ENCODE measurements around the gene CTNNA2.

CTNNA2 gene

GRCh38 chr2:79985571-79985970 is 472.7 kb downstream of the CTNNA2 start:
- no peaks in the 10 kb centered on the region for H3K4me1 ChIP-seq (ENCODE audit: control insufficient read depth, insufficient read depth, low read length)
- H3K4me3 ChIP-seq (ENCODE audit: low read length): no peak overlapping the region
- no peaks in the 10 kb centered on the region for H3K27me3 ChIP-seq (ENCODE audit: control insufficient read depth, insufficient read depth, low read length)
- no peak overlapping the region for H3K27ac ChIP-seq (ENCODE audit: low read depth, low read length)
- no peaks in the 10 kb centered on the region for H3K36me3 ChIP-seq (ENCODE audit: control insufficient read depth, insufficient read depth, low read length)
- H3K9ac ChIP-seq (ENCODE audit: low read length): no peak overlapping the region

GRCh38 chr2:79993144-79993543 is 480.3 kb downstream of the CTNNA2 start:
- Histone ChIP-seq H3K27me3 (ENCODE audit: control insufficient read depth, insufficient read depth, low read length) (no peaks in the 10 kb centered on the region), H3K27ac (ENCODE audit: low read depth, low read length) (no peak overlapping the region), H3K36me3 (ENCODE audit: control insufficient read depth, insufficient read depth, low read length) (no peaks in the 10 kb centered on the region), H3K4me1 (ENCODE audit: control insufficient read depth, insufficient read depth, low read length) (no peaks in the 10 kb centered on the region), H3K9ac (ENCODE audit: low read length) (no peak overlapping the region), H3K4me3 (ENCODE audit: low read length) (no peak overlapping the region)

- H3K4me1 ChIP-seq (ENCODE audit: control insufficient read depth, insufficient read depth, low read length): no peaks in the 10 kb centered on the region
- no peaks in the 10 kb centered on the region for H3K36me3 ChIP-seq (ENCODE audit: control insufficient read depth, insufficient read depth, low read length)
- H3K27me3 ChIP-seq (ENCODE audit: control insufficient read depth, insufficient read depth, low read length): no peaks in the 10 kb centered on the region
- H3K9ac ChIP-seq (ENCODE audit: low read length): no peak overlapping the region
- no peak overlapping the region for H3K4me3 ChIP-seq (ENCODE audit: low read length)
- H3K27ac ChIP-seq (ENCODE audit: low read depth, low read length): no peak overlapping the region
Observed at GRCh38 chr2:79994161-79994560, 481.3 kb downstream of the CTNNA2 start.

GRCh38 chr2:79994965-79995364 is 482.1 kb downstream of the CTNNA2 start:
- H3K27me3 ChIP-seq (ENCODE audit: control insufficient read depth, insufficient read depth, low read length): no peaks in the 10 kb centered on the region
- H3K36me3 ChIP-seq (ENCODE audit: control insufficient read depth, insufficient read depth, low read length): no peaks in the 10 kb centered on the region
- no peak overlapping the region for H3K4me3 ChIP-seq (ENCODE audit: low read length)
- H3K9ac ChIP-seq (ENCODE audit: low read length): no peak overlapping the region
- H3K4me1 ChIP-seq (ENCODE audit: control insufficient read depth, insufficient read depth, low read length): no peaks in the 10 kb centered on the region
- H3K27ac ChIP-seq (ENCODE audit: low read depth, low read length): no peak overlapping the region

- no peak overlapping the region for H3K9ac ChIP-seq (ENCODE audit: low read length)
- H3K4me3 ChIP-seq (ENCODE audit: low read length): no peak overlapping the region
- no peaks in the 10 kb centered on the region for H3K4me1 ChIP-seq (ENCODE audit: control insufficient read depth, insufficient read depth, low read length)
- no peaks in the 10 kb centered on the region for H3K36me3 ChIP-seq (ENCODE audit: control insufficient read depth, insufficient read depth, low read length)
- H3K27ac ChIP-seq (ENCODE audit: low read depth, low read length): no peak overlapping the region
- no peaks in the 10 kb centered on the region for H3K27me3 ChIP-seq (ENCODE audit: control insufficient read depth, insufficient read depth, low read length)
Observed at GRCh38 chr2:79996709-79997108, 483.9 kb downstream of the CTNNA2 start.

GRCh38 chr2:80001701-80002101 is 488.9 kb downstream of the CTNNA2 start:
- H3K9ac ChIP-seq (ENCODE audit: low read length): no peak overlapping the region
- no peaks in the 10 kb centered on the region for H3K27me3 ChIP-seq (ENCODE audit: control insufficient read depth, insufficient read depth, low read length)
- H3K36me3 ChIP-seq (ENCODE audit: control insufficient read depth, insufficient read depth, low read length): no peaks in the 10 kb centered on the region
- no peak overlapping the region for H3K27ac ChIP-seq (ENCODE audit: low read depth, low read length)
- no peaks in the 10 kb centered on the region for H3K4me1 ChIP-seq (ENCODE audit: control insufficient read depth, insufficient read depth, low read length)
- H3K4me3 ChIP-seq (ENCODE audit: low read length): no peak overlapping the region

- Histone ChIP-seq H3K4me1 (ENCODE audit: control insufficient read depth, insufficient read depth, low read length) (no peaks in the 10 kb centered on the region), H3K9ac (ENCODE audit: low read length) (no peak overlapping the region), H3K27ac (ENCODE audit: low read depth, low read length) (no peak overlapping the region), H3K36me3 (ENCODE audit: control insufficient read depth, insufficient read depth, low read length) (no peaks in the 10 kb centered on the region), H3K27me3 (ENCODE audit: control insufficient read depth, insufficient read depth, low read length) (no peaks in the 10 kb centered on the region), H3K4me3 (ENCODE audit: low read length) (no peak overlapping the region)
Observed at GRCh38 chr2:80002112-80002511, 489.3 kb downstream of the CTNNA2 start.

GRCh38 chr2:80002568-80003157 is 489.8 kb downstream of the CTNNA2 start:
- Histone ChIP-seq H3K4me1 (ENCODE audit: control insufficient read depth, insufficient read depth, low read length) (no peaks in the 10 kb centered on the region), H3K27me3 (ENCODE audit: control insufficient read depth, insufficient read depth, low read length) (no peaks in the 10 kb centered on the region), H3K4me3 (ENCODE audit: low read length) (no peak overlapping the region), H3K9ac (ENCODE audit: low read length) (no peak overlapping the region), H3K27ac (ENCODE audit: low read depth, low read length) (no peak overlapping the region), H3K36me3 (ENCODE audit: control insufficient read depth, insufficient read depth, low read length) (no peaks in the 10 kb centered on the region)

- Histone ChIP-seq H3K36me3 (ENCODE audit: control insufficient read depth, insufficient read depth, low read length) (no peaks in the 10 kb centered on the region), H3K27me3 (ENCODE audit: control insufficient read depth, insufficient read depth, low read length) (no peaks in the 10 kb centered on the region), H3K4me3 (ENCODE audit: low read length) (no peak overlapping the region), H3K9ac (ENCODE audit: low read length) (no peak overlapping the region), H3K27ac (ENCODE audit: low read depth, low read length) (no peak overlapping the region), H3K4me1 (ENCODE audit: control insufficient read depth, insufficient read depth, low read length) (no peaks in the 10 kb centered on the region)
Observed at GRCh38 chr2:80007777-80008503, 495.1 kb downstream of the CTNNA2 start.

- Histone ChIP-seq H3K4me3 (ENCODE audit: low read length) (no peak overlapping the region), H3K27ac (ENCODE audit: low read depth, low read length) (no peak overlapping the region), H3K9ac (ENCODE audit: low read length) (no peak overlapping the region), H3K4me1 (ENCODE audit: control insufficient read depth, insufficient read depth, low read length) (no peaks in the 10 kb centered on the region), H3K36me3 (ENCODE audit: control insufficient read depth, insufficient read depth, low read length) (no peaks in the 10 kb centered on the region), H3K27me3 (ENCODE audit: control insufficient read depth, insufficient read depth, low read length) (no peaks in the 10 kb centered on the region)
Observed at GRCh38 chr2:80008596-80008995, 495.7 kb downstream of the CTNNA2 start.

- H3K9ac ChIP-seq (ENCODE audit: low read length): no peak overlapping the region
- no peaks in the 10 kb centered on the region for H3K4me1 ChIP-seq (ENCODE audit: control insufficient read depth, insufficient read depth, low read length)
- H3K4me3 ChIP-seq (ENCODE audit: low read length): no peak overlapping the region
- H3K27me3 ChIP-seq (ENCODE audit: control insufficient read depth, insufficient read depth, low read length): no peaks in the 10 kb centered on the region
- H3K36me3 ChIP-seq (ENCODE audit: control insufficient read depth, insufficient read depth, low read length): no peaks in the 10 kb centered on the region
- H3K27ac ChIP-seq (ENCODE audit: low read depth, low read length): no peak overlapping the region
Observed at GRCh38 chr2:80009211-80009610, 496.4 kb downstream of the CTNNA2 start.

GRCh38 chr2:80012061-80012460 is 499.2 kb downstream of the CTNNA2 start:
- no peaks in the 10 kb centered on the region for H3K36me3 ChIP-seq (ENCODE audit: control insufficient read depth, insufficient read depth, low read length)
- H3K27ac ChIP-seq (ENCODE audit: low read depth, low read length): no peak overlapping the region
- H3K4me1 ChIP-seq (ENCODE audit: control insufficient read depth, insufficient read depth, low read length): no peaks in the 10 kb centered on the region
- no peaks in the 10 kb centered on the region for H3K27me3 ChIP-seq (ENCODE audit: control insufficient read depth, insufficient read depth, low read length)
- no peak overlapping the region for H3K4me3 ChIP-seq (ENCODE audit: low read length)
- no peak overlapping the region for H3K9ac ChIP-seq (ENCODE audit: low read length)

- H3K4me3 ChIP-seq (ENCODE audit: low read length): no peak overlapping the region
- no peaks in the 10 kb centered on the region for H3K27me3 ChIP-seq (ENCODE audit: control insufficient read depth, insufficient read depth, low read length)
- no peak overlapping the region for H3K9ac ChIP-seq (ENCODE audit: low read length)
- no peaks in the 10 kb centered on the region for H3K36me3 ChIP-seq (ENCODE audit: control insufficient read depth, insufficient read depth, low read length)
- no peaks in the 10 kb centered on the region for H3K4me1 ChIP-seq (ENCODE audit: control insufficient read depth, insufficient read depth, low read length)
- no peak overlapping the region for H3K27ac ChIP-seq (ENCODE audit: low read depth, low read length)
Observed at GRCh38 chr2:80014637-80015036, 501.8 kb downstream of the CTNNA2 start.

Data from rectal smooth muscle tissue (tissue), 1 donor.